ENCODE measurements around the gene MYH14. TPM values are rescaled to one million over a fixed set of nuclear protein-coding genes. Genes with fewer than 3 reads are reported as not detected.

Gene MYH14
- total RNA-seq, 4 donors from 2014 or later, result 8.3 to 82.1 (median 12.4) TPM

DNA sequence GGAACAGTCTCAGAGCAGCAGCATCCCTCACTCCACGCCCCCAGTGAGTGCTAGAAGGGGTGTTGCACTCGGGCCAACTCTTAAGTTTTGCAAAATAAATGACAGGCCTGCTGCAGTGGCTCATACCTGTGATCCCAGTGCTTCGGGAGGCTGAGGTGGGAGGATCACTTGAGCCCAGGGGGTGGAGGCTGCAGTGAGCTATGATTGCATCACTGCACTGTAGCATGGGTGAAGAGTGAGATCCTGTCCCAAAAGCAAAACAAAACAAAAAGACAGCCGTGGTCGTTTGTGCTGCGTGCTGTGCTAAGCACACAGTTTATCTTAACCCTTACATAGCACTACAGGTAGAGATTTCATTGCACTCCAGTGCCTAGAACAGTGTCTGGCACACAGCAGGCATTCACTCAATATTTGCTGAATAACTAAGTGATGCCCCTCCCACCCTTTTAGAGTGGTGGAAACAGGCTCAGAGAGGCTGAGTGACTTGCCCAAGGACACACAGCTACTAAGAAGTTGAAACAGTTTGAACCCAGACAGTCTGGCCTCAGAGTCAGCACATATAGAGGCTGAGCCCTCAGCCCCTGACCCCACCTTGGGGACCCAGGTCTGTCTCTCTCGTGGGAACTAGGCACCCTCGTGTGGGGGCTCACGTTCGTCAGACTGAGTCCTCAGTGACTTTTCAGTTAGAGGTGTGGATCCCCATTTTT is 107.5 kb downstream of the MYH14 start:
- TF ChIP-seq, protein P1, sequence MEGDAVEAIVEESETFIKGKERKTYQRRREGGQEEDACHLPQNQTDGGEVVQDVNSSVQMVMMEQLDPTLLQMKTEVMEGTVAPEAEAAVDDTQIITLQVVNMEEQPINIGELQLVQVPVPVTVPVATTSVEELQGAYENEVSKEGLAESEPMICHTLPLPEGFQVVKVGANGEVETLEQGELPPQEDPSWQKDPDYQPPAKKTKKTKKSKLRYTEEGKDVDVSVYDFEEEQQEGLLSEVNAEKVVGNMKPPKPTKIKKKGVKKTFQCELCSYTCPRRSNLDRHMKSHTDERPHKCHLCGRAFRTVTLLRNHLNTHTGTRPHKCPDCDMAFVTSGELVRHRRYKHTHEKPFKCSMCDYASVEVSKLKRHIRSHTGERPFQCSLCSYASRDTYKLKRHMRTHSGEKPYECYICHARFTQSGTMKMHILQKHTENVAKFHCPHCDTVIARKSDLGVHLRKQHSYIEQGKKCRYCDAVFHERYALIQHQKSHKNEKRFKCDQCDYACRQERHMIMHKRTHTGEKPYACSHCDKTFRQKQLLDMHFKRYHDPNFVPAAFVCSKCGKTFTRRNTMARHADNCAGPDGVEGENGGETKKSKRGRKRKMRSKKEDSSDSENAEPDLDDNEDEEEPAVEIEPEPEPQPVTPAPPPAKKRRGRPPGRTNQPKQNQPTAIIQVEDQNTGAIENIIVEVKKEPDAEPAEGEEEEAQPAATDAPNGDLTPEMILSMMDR (IDR thresholded peaks at IDR 0.05; ENCODE audit: low read depth), result no peak

DNA sequence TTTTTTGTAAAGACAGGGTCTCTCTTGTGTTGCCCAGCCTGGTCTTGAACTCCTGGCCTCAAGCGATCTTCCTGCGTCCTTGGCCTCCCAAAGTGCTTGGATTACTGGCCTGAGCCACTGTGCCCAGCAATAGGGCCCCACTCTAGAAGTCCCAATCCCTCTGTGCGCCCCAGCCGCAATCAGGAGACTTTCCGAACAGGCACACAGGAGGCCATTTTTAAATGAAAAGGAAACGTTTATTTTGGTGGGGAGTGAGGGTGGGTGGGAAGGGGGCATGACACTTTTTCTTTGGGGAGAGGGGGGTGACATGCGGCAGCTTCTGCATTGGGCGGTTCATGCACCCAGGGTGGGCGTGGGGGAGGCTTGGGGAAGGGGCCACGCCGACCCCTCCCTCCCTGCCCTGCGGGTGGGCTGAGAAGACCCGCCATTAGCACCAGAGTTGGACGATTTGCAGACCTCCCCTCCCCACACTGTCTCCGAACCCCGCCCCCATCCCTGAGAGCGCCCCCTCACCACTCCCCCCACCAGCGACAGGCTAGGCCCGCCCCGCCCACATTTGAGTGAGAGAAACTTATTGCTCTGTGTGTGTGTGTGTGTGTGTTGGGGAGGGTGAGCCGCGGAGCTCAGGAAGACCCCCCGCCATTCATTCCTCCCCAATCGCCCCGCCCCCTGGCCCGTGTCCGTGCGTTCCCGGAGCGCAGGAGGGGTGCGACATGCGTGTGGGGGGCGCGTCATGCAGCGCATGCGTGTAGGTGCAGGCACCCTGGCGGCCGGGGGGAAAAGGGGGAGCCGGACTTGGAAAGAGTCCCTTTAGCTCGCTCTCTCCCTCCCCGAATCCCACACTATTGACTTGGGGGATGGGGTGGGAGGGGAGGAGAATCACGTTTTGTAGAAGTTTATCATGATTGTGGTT is 108.6 kb downstream of the MYH14 start:
- TF ChIP-seq, protein P1 (IDR thresholded peaks at IDR 0.05; ENCODE audit: low read depth), result no peak

DNA sequence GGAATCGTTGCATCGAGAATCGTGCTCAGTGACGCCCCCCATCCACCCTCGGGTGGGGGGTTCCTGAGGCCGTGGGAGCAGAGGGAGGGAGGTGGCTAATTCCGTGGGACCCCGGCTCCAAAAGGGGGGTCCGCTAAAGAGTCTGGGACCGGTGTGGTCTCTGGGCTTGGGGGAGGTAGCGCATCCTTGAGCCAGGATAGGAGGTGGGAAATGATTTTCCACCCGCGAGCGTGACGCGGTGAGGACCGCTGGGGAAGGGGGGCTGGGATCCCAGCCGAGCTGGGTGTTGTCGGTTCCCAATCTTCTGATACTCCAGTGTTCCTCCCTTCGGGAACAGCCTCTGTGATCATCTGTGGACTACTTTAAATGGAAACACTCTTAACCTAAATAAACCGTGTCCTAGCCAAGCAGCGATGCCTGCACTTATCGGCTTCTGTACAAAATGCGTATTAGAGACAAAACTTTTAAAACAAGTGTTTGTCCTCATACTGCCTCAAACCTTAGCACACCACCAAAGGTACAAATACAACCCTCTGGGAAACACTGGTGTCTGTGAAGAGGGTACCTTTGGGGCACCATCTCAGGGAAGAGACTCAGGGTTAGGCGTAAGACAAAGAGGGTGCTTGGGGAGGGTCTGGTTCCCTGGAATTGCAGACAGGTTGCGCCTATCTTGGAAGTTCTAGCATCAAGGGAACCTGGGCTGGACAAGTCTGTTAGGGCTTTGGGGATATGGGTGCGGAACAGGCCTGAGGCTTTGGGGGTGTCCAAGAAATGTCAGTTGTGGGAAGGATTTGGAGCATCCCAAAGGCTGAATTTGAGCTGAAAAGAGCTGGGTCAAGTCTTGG is 109.8 kb downstream of the MYH14 start:
- TF ChIP-seq, protein P1 (IDR thresholded peaks at IDR 0.05; ENCODE audit: low read depth), result no peak

DNA sequence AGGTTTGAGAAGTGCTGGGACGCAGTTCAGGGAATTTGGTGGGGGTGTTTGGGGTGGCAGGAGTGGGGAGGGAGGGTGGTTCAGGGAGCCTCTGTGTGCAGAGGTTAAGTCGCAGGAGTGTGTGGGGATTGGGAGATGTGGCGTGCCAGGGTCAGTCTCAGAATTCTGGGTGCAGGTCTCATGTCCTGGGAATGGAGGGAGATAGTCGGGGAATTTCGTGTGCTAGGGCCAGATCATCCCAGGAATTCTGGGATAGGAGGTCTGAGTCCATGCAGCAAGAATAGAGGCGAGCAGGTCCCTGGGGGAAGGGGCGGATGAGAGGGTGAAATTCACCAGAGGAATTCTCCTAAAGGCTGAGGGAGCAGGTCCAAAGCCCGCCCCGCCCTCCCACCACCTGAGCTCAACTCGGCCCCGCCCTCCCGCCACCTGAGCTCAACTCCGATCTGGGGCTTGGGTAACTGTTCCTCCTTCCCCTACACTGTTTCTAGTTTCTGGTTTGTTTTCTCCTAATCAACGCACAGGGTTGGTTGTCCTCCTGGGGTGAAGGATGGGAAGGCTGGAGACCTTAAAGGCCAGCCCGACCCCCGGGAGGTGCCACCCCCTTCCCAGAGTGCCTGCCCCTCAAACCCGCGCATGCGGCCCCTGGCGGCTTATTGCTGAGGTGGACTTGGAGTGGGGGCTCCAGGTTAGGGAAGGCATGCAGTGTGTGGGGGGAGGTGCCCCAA is 110.6 kb downstream of the MYH14 start:
- TF ChIP-seq, protein P1 (IDR thresholded peaks at IDR 0.05; ENCODE audit: low read depth), result no peak

DNA sequence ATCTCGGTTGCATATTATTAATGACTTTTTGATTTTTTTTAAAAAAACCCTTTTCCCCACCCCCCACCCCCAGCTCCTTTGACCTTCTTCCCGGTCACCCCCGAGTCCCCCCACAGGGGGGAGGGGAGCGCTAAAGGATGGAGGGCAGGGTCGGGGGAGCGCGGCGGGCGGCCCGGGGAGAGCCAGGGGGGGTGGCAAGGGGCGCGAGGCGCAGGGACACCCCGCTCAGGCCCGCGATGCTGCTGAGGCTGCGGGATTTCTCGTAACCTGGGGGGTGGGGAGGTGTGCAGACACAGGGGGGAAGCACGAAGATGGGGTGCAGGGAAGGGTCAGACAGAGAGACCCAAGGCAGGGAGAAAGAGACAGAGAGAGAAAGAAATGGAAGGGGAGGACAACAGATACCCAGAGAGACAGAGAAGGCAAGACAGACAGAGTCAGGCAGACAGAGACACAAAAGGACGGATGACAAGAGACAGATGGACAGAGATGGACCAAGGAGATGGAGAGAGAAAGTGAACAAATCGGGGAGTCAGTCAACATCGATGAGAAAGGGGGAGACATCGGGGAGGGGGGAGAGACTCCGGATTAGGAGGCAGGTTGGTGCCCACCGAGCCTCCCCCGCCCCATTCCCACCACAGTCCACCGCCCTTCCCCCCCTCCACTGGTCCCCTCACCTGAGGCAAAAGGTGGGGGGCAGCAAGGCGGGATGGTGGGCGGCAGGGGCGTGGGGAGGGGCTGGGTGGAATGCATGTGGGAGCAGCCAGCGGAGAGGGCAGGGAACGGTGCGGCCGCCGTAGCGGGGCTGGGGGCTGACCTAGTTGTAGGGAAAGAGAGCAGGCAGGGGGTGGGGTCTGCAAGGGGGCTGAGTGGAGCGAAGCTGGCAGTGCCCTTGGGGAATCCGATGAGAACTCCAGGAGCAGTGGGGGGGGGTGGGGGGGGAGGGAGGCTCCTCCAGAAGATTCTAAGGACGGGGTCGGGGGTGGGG is 111.6 kb downstream of the MYH14 start:
- TF ChIP-seq, protein P1 (IDR thresholded peaks at IDR 0.05; ENCODE audit: low read depth), result no peak

Data from subcutaneous adipose tissue (tissue), 4 donors.